Transverse colon (tissue), 4 donors: ENCODE data around the gene APBB2.

Experiments used
- POLR2A ChIP-seq: fragments of 450-650 bp; IDR thresholded peaks from one replicate; pipeline ENCODE4 v1.6.1; 2016; ENCODE audit warnings: antibody characterized with exemption, mild to moderate bottlenecking, moderate library complexity
- POLR2AphosphoS5 ChIP-seq, 3 donors: sonication (generic); formaldehyde crosslinking; IDR thresholded peaks; one replicate each; pipeline ENCODE4 v1.6.1; 2016; ENCODE audit warnings: antibody characterized with exemption in 3 of 3
- TF ChIP-seq, protein P1 (sequence below), 5 experiments: fragments of 200-600 bp in 3 of 5; fragments of 450-650 bp in 2 of 5; sonication (generic) in 3 of 5; IDR thresholded peaks; 1 replicate in 2 of 5; 2 replicates in 3 of 5; pipeline ENCODE4 v1.5.1; 2016 to 2017; ENCODE audit warnings: antibody characterized with exemption in 5 of 5, inconsistent platforms in 3 of 5, mild to moderate bottlenecking in 2 of 5, moderate library complexity in 1 of 5

DNA sequence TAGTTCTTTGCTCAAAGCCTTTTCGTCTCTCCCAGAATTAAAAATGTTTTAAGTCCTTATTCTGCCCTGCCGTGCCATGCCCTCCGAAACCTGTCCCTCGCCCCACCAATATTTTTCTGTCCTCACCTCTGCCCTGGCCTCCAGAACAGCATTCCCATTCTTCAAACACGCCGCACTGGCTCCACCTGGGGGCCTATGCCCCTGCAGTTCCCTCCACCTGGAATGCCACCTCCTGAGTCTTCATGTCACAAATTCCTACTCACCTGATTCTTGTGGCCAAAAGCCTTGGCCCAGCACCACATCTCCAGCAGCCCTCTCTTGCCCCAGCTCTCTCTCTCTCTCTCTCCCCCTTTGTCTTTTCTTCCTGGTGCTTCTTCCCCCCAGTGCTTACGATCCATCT lies 91.6 kb downstream of the APBB2 start:
- TF ChIP-seq POLR2AphosphoS5 (IDR thresholded peaks at IDR 0.05) (no peak), POLR2A (no peak)
- TF ChIP-seq, protein P1, sequence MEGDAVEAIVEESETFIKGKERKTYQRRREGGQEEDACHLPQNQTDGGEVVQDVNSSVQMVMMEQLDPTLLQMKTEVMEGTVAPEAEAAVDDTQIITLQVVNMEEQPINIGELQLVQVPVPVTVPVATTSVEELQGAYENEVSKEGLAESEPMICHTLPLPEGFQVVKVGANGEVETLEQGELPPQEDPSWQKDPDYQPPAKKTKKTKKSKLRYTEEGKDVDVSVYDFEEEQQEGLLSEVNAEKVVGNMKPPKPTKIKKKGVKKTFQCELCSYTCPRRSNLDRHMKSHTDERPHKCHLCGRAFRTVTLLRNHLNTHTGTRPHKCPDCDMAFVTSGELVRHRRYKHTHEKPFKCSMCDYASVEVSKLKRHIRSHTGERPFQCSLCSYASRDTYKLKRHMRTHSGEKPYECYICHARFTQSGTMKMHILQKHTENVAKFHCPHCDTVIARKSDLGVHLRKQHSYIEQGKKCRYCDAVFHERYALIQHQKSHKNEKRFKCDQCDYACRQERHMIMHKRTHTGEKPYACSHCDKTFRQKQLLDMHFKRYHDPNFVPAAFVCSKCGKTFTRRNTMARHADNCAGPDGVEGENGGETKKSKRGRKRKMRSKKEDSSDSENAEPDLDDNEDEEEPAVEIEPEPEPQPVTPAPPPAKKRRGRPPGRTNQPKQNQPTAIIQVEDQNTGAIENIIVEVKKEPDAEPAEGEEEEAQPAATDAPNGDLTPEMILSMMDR (IDR thresholded peaks at IDR 0.05) = no peak
